OCI-LY3 (cell line): Measurements from ENCODE around the gene SRPRA.

Experiments used
- EZH2phosphoT487 ChIP-seq: fragments of 200-600 bp; shearing (Covaris generic); IDR thresholded peaks from 2 replicates; pipeline ENCODE4 v1.6.1; 2018; ENCODE audit warnings: antibody characterized with exemption, mixed run types, low read depth
- TF ChIP-seq, protein P1 (sequence below): fragments of 200-600, 300-600 bp; sonication (generic); IDR thresholded peaks from 2 replicates; pipeline ENCODE4 v1.5.1; 2014; ENCODE audit warnings: antibody characterized with exemption, low read length, low read depth

DNA sequence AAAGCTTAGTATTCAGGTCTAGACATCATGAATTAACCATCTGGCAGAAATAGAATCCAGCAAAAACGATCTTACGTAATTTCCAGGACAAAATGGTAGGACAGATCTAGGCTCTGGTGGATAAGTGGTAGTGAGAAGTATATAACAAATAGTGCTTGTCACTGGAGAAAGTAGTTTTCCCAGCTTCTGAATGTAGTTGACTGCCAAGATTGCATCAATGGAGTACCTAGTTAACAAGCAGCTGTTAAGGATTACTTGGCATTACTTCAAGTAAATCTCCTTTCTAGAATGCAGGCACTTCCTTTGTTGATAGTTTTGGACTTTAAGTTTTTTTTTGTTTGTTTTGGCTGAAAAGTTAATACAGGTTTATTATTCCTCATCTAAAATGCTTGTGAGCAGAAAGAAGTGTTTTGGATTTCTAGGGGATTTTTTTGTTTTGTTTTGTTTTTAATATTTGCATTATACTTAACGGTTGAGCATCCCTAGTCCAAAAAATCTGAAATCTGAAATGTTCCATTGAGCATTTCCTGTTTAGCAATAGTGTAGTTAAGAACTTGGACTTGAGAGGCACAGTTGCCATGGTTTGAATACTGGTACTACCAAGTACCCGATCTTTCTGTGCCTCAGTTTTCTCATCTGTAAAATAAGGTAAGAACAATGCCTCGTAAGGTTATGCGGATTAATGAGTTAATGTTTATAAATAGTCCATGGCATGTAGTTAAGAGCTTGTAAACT lies 36.8 kb downstream of the SRPRA start:
- TF ChIP-seq, protein P1, sequence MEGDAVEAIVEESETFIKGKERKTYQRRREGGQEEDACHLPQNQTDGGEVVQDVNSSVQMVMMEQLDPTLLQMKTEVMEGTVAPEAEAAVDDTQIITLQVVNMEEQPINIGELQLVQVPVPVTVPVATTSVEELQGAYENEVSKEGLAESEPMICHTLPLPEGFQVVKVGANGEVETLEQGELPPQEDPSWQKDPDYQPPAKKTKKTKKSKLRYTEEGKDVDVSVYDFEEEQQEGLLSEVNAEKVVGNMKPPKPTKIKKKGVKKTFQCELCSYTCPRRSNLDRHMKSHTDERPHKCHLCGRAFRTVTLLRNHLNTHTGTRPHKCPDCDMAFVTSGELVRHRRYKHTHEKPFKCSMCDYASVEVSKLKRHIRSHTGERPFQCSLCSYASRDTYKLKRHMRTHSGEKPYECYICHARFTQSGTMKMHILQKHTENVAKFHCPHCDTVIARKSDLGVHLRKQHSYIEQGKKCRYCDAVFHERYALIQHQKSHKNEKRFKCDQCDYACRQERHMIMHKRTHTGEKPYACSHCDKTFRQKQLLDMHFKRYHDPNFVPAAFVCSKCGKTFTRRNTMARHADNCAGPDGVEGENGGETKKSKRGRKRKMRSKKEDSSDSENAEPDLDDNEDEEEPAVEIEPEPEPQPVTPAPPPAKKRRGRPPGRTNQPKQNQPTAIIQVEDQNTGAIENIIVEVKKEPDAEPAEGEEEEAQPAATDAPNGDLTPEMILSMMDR, result no peak
- TF ChIP-seq EZH2phosphoT487, result no peak
